HepG2 (cell line): ENCODE results near the gene FGGY. TPM values are rescaled to one million over a fixed set of nuclear protein-coding genes. Genes with fewer than 3 reads are reported as not detected.

ENCODE experiments used
- HOXA3 ChIP-seq: sonication (generic); formaldehyde crosslinking; IDR thresholded peaks from 2 replicates; pipeline ENCODE4 v1.5.0; 2020; ENCODE audit warnings: missing genetic modification reagents
- MZF1 ChIP-seq: sonication (generic); formaldehyde crosslinking; IDR thresholded peaks from 2 replicates; pipeline ENCODE4 v1.8.1; 2023; ENCODE audit warnings: mild to moderate bottlenecking, missing genetic modification reagents, borderline replicate concordance
- PHF21A ChIP-seq: sonication (generic); formaldehyde crosslinking; IDR thresholded peaks from 2 replicates; pipeline ENCODE4 v1.5.0; 2020; ENCODE audit warnings: mild to moderate bottlenecking, missing genetic modification reagents
- RARA ChIP-seq: IDR thresholded peaks from 2 replicates; pipeline ENCODE4 v1.6.1; 2016; ENCODE audit warnings: missing genetic modification reagents, missing compliant biosample characterization
- STAG1 ChIP-seq: sonication (generic); formaldehyde crosslinking; IDR thresholded peaks from 2 replicates; pipeline ENCODE4 v1.4.0; 2020; ENCODE audit warnings: missing genetic modification reagents
- ZMYM3 ChIP-seq: sonication (generic); formaldehyde crosslinking; IDR thresholded peaks from 2 replicates; pipeline ENCODE4 v1.5.1; 2020; ENCODE audit warnings: mild to moderate bottlenecking, missing genetic modification reagents
- ZNF274 ChIP-seq: sonication (generic); formaldehyde crosslinking; IDR thresholded peaks from 2 replicates; pipeline ENCODE4 v1.5.1; 2020; ENCODE audit warnings: mild to moderate bottlenecking, missing genetic modification reagents
- ZNF564 ChIP-seq: sonication (generic); formaldehyde crosslinking; IDR thresholded peaks from 2 replicates; pipeline ENCODE4 v1.8.1; 2023; ENCODE audit warnings: mild to moderate bottlenecking, missing genetic modification reagents
- ZNF768 ChIP-seq: sonication (generic); formaldehyde crosslinking; IDR thresholded peaks from 2 replicates; pipeline ENCODE4 v1.4.0; 2020; ENCODE audit warnings: missing genetic modification reagents
- ZSCAN30 ChIP-seq: sonication (generic); formaldehyde crosslinking; IDR thresholded peaks from 2 replicates; pipeline ENCODE4 v1.5.0; 2020; ENCODE audit warnings: mild to moderate bottlenecking, missing genetic modification reagents
- polyA plus RNA-seq, 8 experiments: library from polyadenylated mRNA; depleted of rRNA in 3 of 8; stranded (reverse) in 7 of 8; unstranded in 1 of 8; fragments of >200 nt; fragmentation: Illumina TruSeq in 4 of 8; extraction: Trizol in 4 of 8; gene quantifications; 2 replicates each; pipeline versions ENCODE4 v1.2.1 to v1.2.3, GENCODE V29; 2011 to 2016; ENCODE audit warnings: low read depth in 4 of 8, missing spikeins in 1 of 8, mixed read lengths in 1 of 8; ENCODE audit not compliant: insufficient read depth in 1 of 8
- total RNA-seq, 5 experiments: library from RNA; depleted of rRNA; stranded (reverse); fragments of >200 nt; fragmentation: Illumina TruSeq; extraction: Trizol; gene quantifications; 2 replicates each; pipeline ENCODE4 v1.2.3, GENCODE V29; 2016; ENCODE audit warnings: low read depth in 1 of 5
- TF ChIP-seq, protein P1 (sequence below): IDR thresholded peaks from 2 replicates; pipeline ENCODE4 v1.6.1; 2016; ENCODE audit warnings: low read depth, missing genetic modification reagents, missing compliant biosample characterization
- TF ChIP-seq, protein P2 (sequence below): sonication (generic); formaldehyde crosslinking; IDR thresholded peaks from 2 replicates; pipeline ENCODE4 v1.4.0; 2020; ENCODE audit warnings: missing genetic modification reagents
- TF ChIP-seq, protein P3 (sequence below): sonication (generic); formaldehyde crosslinking; IDR thresholded peaks from 2 replicates; pipeline ENCODE4 v1.4.0; 2020; ENCODE audit warnings: missing genetic modification reagents
- TF ChIP-seq, protein P4 (sequence below): sonication (generic); formaldehyde crosslinking; conservative IDR thresholded peaks from 2 replicates; pipeline ENCODE4 v1.5.0; 2020; ENCODE audit warnings: missing genetic modification reagents
- TF ChIP-seq, protein P5 (sequence below): sonication (generic); formaldehyde crosslinking; IDR thresholded peaks from 2 replicates; pipeline ENCODE4 v1.5.0; 2020; ENCODE audit warnings: mild to moderate bottlenecking, missing genetic modification reagents

FGGY gene
- total and polyA plus RNA-seq, 2 of the 13 experiments (the other 11 are each of a cell fraction or from before 2014, with no cell fraction given), result 15.7 to 27.5 TPM

DNA sequence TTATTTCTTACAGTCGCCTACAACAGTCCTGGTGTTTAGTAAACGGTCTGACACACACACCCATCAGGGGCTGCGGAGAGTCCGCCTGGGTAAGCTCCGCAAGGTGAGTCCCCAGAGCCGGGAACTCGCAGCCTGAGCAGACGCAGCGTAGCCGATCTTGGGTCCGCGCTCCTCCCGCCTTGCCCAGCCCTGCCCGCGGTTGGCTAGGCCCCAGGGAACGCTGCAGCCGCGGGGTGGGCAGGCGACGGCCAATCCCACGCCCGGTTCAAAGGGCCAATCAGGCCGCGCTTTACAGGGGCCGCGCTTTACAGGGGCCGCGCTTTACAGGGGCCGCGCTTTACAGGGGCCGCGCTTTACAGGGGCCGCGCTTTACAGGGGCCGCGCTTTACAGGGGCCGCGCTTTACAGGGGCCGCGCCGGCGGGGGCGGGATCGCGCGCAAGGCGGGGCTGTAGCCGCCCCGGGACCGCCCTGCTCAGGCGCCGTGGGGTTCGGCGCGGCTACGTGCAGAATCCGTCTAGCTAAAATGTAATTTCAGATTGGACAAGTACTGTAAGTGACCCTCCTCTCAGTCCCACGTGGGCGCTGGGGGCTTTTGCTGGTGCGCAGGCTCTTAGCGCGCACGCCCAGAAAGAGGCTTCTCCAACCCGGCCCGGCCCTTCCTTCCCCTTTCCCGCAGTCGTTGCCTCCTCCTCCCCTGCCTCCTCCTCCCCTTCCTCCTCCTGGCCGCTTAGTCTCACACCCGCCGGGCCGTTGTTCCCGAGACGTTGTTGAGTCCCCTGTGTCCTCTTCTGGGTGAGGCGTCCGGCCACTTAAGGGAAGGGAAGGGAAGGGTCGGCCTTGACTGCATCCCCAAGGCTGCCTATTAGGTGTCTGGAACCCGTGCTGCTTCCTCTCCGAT lies at the start of gene FGGY (continued):
- TF ChIP-seq ZMYM3 (CRISPR knock-in tag) (peak; percentile 58; the same call in 1 of the 2 replicates), ZNF274 (peak; percentile 78), ZNF768 (CRISPR knock-in tag) (peak; percentile 37; the same call in 1 of the 2 replicates), ZSCAN30 (CRISPR knock-in tag) (no peak), STAG1 (peak; percentile 49), PHF21A (CRISPR knock-in tag) (peak; percentile 91; the same call in 1 of the 2 replicates), MZF1 (no peak), ZNF564 (0 out of 2 replicates have a peak, but pooled peaks have one; percentile 27), HOXA3 (CRISPR knock-in tag) (peak; percentile 80), RARA (peak; percentile 33; the same call in 1 of the 2 replicates)
- TF ChIP-seq, protein P1, sequence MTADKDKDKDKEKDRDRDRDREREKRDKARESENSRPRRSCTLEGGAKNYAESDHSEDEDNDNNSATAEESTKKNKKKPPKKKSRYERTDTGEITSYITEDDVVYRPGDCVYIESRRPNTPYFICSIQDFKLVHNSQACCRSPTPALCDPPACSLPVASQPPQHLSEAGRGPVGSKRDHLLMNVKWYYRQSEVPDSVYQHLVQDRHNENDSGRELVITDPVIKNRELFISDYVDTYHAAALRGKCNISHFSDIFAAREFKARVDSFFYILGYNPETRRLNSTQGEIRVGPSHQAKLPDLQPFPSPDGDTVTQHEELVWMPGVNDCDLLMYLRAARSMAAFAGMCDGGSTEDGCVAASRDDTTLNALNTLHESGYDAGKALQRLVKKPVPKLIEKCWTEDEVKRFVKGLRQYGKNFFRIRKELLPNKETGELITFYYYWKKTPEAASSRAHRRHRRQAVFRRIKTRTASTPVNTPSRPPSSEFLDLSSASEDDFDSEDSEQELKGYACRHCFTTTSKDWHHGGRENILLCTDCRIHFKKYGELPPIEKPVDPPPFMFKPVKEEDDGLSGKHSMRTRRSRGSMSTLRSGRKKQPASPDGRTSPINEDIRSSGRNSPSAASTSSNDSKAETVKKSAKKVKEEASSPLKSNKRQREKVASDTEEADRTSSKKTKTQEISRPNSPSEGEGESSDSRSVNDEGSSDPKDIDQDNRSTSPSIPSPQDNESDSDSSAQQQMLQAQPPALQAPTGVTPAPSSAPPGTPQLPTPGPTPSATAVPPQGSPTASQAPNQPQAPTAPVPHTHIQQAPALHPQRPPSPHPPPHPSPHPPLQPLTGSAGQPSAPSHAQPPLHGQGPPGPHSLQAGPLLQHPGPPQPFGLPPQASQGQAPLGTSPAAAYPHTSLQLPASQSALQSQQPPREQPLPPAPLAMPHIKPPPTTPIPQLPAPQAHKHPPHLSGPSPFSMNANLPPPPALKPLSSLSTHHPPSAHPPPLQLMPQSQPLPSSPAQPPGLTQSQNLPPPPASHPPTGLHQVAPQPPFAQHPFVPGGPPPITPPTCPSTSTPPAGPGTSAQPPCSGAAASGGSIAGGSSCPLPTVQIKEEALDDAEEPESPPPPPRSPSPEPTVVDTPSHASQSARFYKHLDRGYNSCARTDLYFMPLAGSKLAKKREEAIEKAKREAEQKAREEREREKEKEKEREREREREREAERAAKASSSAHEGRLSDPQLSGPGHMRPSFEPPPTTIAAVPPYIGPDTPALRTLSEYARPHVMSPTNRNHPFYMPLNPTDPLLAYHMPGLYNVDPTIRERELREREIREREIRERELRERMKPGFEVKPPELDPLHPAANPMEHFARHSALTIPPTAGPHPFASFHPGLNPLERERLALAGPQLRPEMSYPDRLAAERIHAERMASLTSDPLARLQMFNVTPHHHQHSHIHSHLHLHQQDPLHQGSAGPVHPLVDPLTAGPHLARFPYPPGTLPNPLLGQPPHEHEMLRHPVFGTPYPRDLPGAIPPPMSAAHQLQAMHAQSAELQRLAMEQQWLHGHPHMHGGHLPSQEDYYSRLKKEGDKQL (CRISPR knock-in tag), result no peak
- TF ChIP-seq, protein P2, sequence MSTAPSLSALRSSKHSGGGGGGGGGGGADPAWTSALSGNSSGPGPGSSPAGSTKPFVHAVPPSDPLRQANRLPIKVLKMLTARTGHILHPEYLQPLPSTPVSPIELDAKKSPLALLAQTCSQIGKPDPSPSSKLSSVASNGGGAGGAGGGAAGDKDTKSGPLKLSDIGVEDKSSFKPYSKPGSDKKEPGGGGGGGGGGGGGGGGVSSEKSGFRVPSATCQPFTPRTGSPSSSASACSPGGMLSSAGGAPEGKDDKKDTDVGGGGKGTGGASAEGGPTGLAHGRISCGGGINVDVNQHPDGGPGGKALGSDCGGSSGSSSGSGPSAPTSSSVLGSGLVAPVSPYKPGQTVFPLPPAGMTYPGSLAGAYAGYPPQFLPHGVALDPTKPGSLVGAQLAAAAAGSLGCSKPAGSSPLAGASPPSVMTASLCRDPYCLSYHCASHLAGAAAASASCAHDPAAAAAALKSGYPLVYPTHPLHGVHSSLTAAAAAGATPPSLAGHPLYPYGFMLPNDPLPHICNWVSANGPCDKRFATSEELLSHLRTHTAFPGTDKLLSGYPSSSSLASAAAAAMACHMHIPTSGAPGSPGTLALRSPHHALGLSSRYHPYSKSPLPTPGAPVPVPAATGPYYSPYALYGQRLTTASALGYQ (CRISPR knock-in tag), result no peak
- TF ChIP-seq, protein P3, sequence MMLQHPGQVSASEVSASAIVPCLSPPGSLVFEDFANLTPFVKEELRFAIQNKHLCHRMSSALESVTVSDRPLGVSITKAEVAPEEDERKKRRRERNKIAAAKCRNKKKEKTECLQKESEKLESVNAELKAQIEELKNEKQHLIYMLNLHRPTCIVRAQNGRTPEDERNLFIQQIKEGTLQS (CRISPR knock-in tag), result no peak
- TF ChIP-seq, protein P4, sequence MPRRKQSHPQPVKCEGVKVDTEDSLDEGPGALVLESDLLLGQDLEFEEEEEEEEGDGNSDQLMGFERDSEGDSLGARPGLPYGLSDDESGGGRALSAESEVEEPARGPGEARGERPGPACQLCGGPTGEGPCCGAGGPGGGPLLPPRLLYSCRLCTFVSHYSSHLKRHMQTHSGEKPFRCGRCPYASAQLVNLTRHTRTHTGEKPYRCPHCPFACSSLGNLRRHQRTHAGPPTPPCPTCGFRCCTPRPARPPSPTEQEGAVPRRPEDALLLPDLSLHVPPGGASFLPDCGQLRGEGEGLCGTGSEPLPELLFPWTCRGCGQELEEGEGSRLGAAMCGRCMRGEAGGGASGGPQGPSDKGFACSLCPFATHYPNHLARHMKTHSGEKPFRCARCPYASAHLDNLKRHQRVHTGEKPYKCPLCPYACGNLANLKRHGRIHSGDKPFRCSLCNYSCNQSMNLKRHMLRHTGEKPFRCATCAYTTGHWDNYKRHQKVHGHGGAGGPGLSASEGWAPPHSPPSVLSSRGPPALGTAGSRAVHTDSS (CRISPR knock-in tag), result no peak
- TF ChIP-seq, protein P5, sequence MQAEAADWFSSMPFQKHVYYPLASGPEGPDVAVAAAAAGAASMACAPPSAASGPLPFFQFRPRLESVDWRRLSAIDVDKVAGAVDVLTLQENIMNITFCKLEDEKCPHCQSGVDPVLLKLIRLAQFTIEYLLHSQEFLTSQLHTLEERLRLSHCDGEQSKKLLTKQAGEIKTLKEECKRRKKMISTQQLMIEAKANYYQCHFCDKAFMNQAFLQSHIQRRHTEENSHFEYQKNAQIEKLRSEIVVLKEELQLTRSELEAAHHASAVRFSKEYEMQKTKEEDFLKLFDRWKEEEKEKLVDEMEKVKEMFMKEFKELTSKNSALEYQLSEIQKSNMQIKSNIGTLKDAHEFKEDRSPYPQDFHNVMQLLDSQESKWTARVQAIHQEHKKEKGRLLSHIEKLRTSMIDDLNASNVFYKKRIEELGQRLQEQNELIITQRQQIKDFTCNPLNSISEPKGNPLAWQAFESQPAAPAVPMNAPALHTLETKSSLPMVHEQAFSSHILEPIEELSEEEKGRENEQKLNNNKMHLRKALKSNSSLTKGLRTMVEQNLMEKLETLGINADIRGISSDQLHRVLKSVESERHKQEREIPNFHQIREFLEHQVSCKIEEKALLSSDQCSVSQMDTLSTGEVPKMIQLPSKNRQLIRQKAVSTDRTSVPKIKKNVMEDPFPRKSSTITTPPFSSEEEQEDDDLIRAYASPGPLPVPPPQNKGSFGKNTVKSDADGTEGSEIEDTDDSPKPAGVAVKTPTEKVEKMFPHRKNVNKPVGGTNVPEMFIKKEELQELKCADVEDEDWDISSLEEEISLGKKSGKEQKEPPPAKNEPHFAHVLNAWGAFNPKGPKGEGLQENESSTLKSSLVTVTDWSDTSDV (CRISPR knock-in tag), result peak; percentile 32; the same call in 1 of the 2 replicates
